NCI-H69 (cell line): ENCODE results near the gene EGFL7.
A peak's percentile ranks its signal among the peaks of the same experiment; 100 is the strongest.
"Not testable (repeated sequence)": the region's sequence is repeated elsewhere in the genome, so short reads cannot be mapped to it uniquely, and the experiment has no call there.

Source experiments
- DNase-seq: peaks from one replicate; lab custom pipeline; 2025; lab: John Stamatoyannopoulos, UW

Gene EGFL7

GRCh38 chr9:136697821-136698526 is 35.3 kb downstream of the EGFL7 start:
- DNase-seq: peak; percentile 44

- no peak for DNase-seq
These were observed 36.0 kb downstream of the EGFL7 start for GRCh38 chr9:136698635-136699246.

- no peak for DNase-seq
These were observed 37.6 kb downstream of the EGFL7 start for GRCh38 chr9:136700304-136700703.

- no peak for DNase-seq
These were observed 38.4 kb downstream of the EGFL7 start for GRCh38 chr9:136700959-136701667.

- no peak for DNase-seq
These were observed 38.9 kb downstream of the EGFL7 start for GRCh38 chr9:136701668-136702053.

GRCh38 chr9:136703276-136703860 is 40.7 kb downstream of the EGFL7 start:
- peak; percentile 58 for DNase-seq

GRCh38 chr9:136704741-136705140 is 42.0 kb downstream of the EGFL7 start:
- DNase-seq: not testable (repeated sequence)

GRCh38 chr9:136705564-136705963 is 42.8 kb downstream of the EGFL7 start:
- DNase-seq: no peak

- DNase-seq: no peak
These were observed 44.3 kb downstream of the EGFL7 start for GRCh38 chr9:136707011-136707410.

GRCh38 chr9:136707849-136708517 is 45.3 kb downstream of the EGFL7 start:
- no peak for DNase-seq

- DNase-seq: no peak
These were observed 46.9 kb downstream of the EGFL7 start for GRCh38 chr9:136709454-136710109.

GRCh38 chr9:136710543-136710942 is 47.8 kb downstream of the EGFL7 start:
- no peak for DNase-seq

GRCh38 chr9:136711219-136711648 is 48.5 kb downstream of the EGFL7 start:
- peak; percentile 57 for DNase-seq

- DNase-seq: peak; percentile 91
These were observed 49.3 kb downstream of the EGFL7 start, which contains the start of gene DIPK1B for GRCh38 chr9:136711751-136712689. TSS of gene DIPK1B (plus strand) at chr9:136712572. CDS start at chr9:136712666, 94 bp downstream.

GRCh38 chr9:136712690-136713544 is 50.2 kb downstream of the EGFL7 start:
- no peak for DNase-seq

- DNase-seq: peak; percentile 65
These were observed 50.8 kb downstream of the EGFL7 start for GRCh38 chr9:136713550-136713949.

GRCh38 chr9:136714096-136714892 is 51.6 kb downstream of the EGFL7 start:
- DNase-seq: no peak

- no peak for DNase-seq
These were observed 52.2 kb downstream of the EGFL7 start for GRCh38 chr9:136714893-136715274.

GRCh38 chr9:136717399-136717798 is 54.7 kb downstream of the EGFL7 start:
- DNase-seq: no peak
